ENCODE results near the gene AMOTL1. TPM values are rescaled to one million over a fixed set of nuclear protein-coding genes. Genes with fewer than 3 reads are reported as not detected.

The AMOTL1 gene
- total and polyA plus RNA-seq, 2 of the 8 experiments (the other 6 are each of a cell fraction or from before 2014, with no cell fraction given) = 9.0 to 27.6 TPM

GRCh38 chr11:94773842-94774241 is 5.7 kb downstream of the AMOTL1 start (continued):
- no peak for TF ChIP-seq RAD21 (IDR thresholded peaks at IDR 0.05 in 1 of 2, conservative IDR thresholded peaks at IDR 0.05 in 1 of 2; ENCODE audit: low read depth in 2 of 2, low read length in 2 of 2)
- no peak for TF ChIP-seq SP2 (IDR thresholded peaks at IDR 0.05; ENCODE audit: low read length)
